A549 (cell line): Measurements from ENCODE around the gene ENTPD7. TPM values are rescaled to one million over a fixed set of nuclear protein-coding genes. Genes with fewer than 3 reads are reported as not detected.

Experiments used
- ATAC-seq, 2 experiments: fragments of 200-7000 bp in 1 of 2; fragments of >200 bp in 1 of 2; cut with Nextera tagmentation in 1 of 2; cut with Tn5 transposase in 1 of 2; 3 replicates each; pipeline versions ENCODE4 v1.8.0 to v1.9.1; 2018 to 2020; ENCODE audit warnings: mild to moderate bottlenecking in 1 of 2, moderate library complexity in 1 of 2
- CTCF ChIA-PET: fragments of 300-600 bp; sonication (Branson Sonifier 250); formaldehyde crosslinking; extraction: SDS; loops from one replicate; lab custom pipeline; 2021; ENCODE audit warnings: antibody characterized with exemption, inconsistent platforms; lab: Yijun Ruan, JAX
- POLR2A ChIA-PET: fragments of 350-600 bp; formaldehyde crosslinking; extraction: SDS; loops from one replicate; lab custom pipeline; 2021; ENCODE audit warnings: antibody characterized with exemption, inconsistent platforms; lab: Yijun Ruan, JAX
- DNase-seq, 2 experiments: peaks; one replicate each; pipeline versions ENCODE4 v3.0.0 to v3.0.0-alpha.2; 2011 to 2016; ENCODE audit warnings: low read depth in 1 of 2, low spot score in 1 of 2
- FAIRE-seq: peaks from 2 replicates; lab custom pipeline; 2011; peaks lifted over from hg19 to GRCh38; lab: Jason Lieb, UNC
- H3K27ac ChIP-seq, 2 experiments: fragments of >200 bp; sonication (Bioruptor Twin); formaldehyde crosslinking; 3 replicates each; pipeline ENCODE4 v1.5.1; 2016 to 2017
- H3K4me1 ChIP-seq: fragments of >200 bp; sonication (Bioruptor Twin); formaldehyde crosslinking; 3 replicates; pipeline ENCODE4 v1.6.1; 2016
- H3K4me2 ChIP-seq: fragments of >200 bp; sonication (Bioruptor Twin); formaldehyde crosslinking; 3 replicates; pipeline ENCODE4 v1.6.1; 2016
- H3K4me3 ChIP-seq: fragments of >200 bp; sonication (Bioruptor Twin); formaldehyde crosslinking; 3 replicates; pipeline ENCODE4 v1.5.1; 2016
- H3K9me3 ChIP-seq: fragments of >200 bp; sonication (Bioruptor Twin); formaldehyde crosslinking; 3 replicates; pipeline ENCODE4 v1.6.1; 2016
- BCL3 ChIP-seq: fragments of >200 bp; sonication (Bioruptor Twin); formaldehyde crosslinking; IDR thresholded peaks from 3 replicates; pipeline ENCODE4 v1.6.1; 2016
- BHLHE40 ChIP-seq: IDR thresholded peaks from 2 replicates; pipeline ENCODE4 v1.6.1; 2012; ENCODE audit warnings: low read depth, low read length, inconsistent platforms
- CBX2 ChIP-seq: fragments of 200-600 bp; sonication (generic); IDR thresholded peaks from 2 replicates; pipeline ENCODE4 v1.6.1; 2016; ENCODE audit warnings: low read depth, mild to moderate bottlenecking, borderline replicate concordance
- CHD2 ChIP-seq: fragments of 150-350 bp; IDR thresholded peaks from 2 replicates; pipeline ENCODE4 v1.6.1; 2014; ENCODE audit warnings: low read length; ENCODE audit not compliant: partially characterized antibody
- CHD4 ChIP-seq: fragments of 200-600 bp; sonication (generic); IDR thresholded peaks from 2 replicates; pipeline ENCODE4 v1.6.1; 2016; ENCODE audit warnings: antibody characterized with exemption, mild to moderate bottlenecking, borderline replicate concordance
- E2F6 ChIP-seq: IDR thresholded peaks from 2 replicates; pipeline ENCODE4 v1.6.1; 2012; ENCODE audit warnings: low read depth, borderline replicate concordance
- ESRRA ChIP-seq: fragments of 150-350 bp; IDR thresholded peaks from 2 replicates; pipeline ENCODE4 v1.6.1; 2014; ENCODE audit warnings: mild to moderate bottlenecking, low read length, borderline replicate concordance
- FOSB ChIP-seq: fragments of 250-450 bp; sonication (Bioruptor Pico); IDR thresholded peaks from 2 replicates; pipeline ENCODE4 v1.5.0; 2020; ENCODE audit warnings: mild to moderate bottlenecking, moderate library complexity
- FOSL2 ChIP-seq, 2 experiments: fragments of 450-650 bp in 1 of 2; fragments of >200 bp in 1 of 2; sonication (Bioruptor Twin) in 1 of 2; formaldehyde crosslinking; IDR thresholded peaks; 2 replicates each; pipeline versions ENCODE4 v1.5.0 to v1.6.1; 2016 to 2020; ENCODE audit warnings: mild to moderate bottlenecking in 1 of 2, moderate library complexity in 1 of 2
- HOXB13 ChIP-seq: fragments of 250-450 bp; sonication (Bioruptor Pico); IDR thresholded peaks from 2 replicates; pipeline ENCODE4 v1.5.0; 2020; ENCODE audit warnings: low read depth, mild to moderate bottlenecking, moderate library complexity
- HOXB5 ChIP-seq: fragments of 250-450 bp; sonication (Bioruptor Pico); IDR thresholded peaks from 2 replicates; pipeline ENCODE4 v1.5.0; 2020; ENCODE audit warnings: mild to moderate bottlenecking, moderate library complexity
- JUNB ChIP-seq: fragments of >200 bp; sonication (Bioruptor Twin); formaldehyde crosslinking; IDR thresholded peaks from 2 replicates; pipeline ENCODE4 v1.6.1; 2016
- KDM1A ChIP-seq: fragments of 200-600 bp; sonication (generic); IDR thresholded peaks from 2 replicates; pipeline ENCODE4 v1.6.1; 2016; ENCODE audit warnings: low read depth, mild to moderate bottlenecking
- NPAS2 ChIP-seq: fragments of 250-450 bp; sonication (Bioruptor Pico); IDR thresholded peaks from 2 replicates; pipeline ENCODE4 v1.8.0; 2022; ENCODE audit warnings: mild to moderate bottlenecking, moderate library complexity, borderline replicate concordance
- NR3C1 ChIP-seq: fragments of >200 bp; sonication (Bioruptor Twin); formaldehyde crosslinking; IDR thresholded peaks from 3 replicates; pipeline ENCODE4 v1.6.1; 2017
- PBX3 ChIP-seq: IDR thresholded peaks from 2 replicates; pipeline ENCODE4 v1.6.1; 2012
- POLR2AphosphoS2 ChIP-seq: conservative IDR thresholded peaks from 2 replicates; pipeline ENCODE4 v1.6.1; 2012; ENCODE audit warnings: low read length, improper control_type of control experiment, inconsistent platforms
- REST ChIP-seq: fragments of 200-600 bp; sonication (generic); IDR thresholded peaks from 2 replicates; pipeline ENCODE4 v1.6.1; 2016; ENCODE audit warnings: antibody characterized with exemption, mild to moderate bottlenecking, moderate library complexity
- RNF2 ChIP-seq: fragments of 200-600 bp; sonication (generic); IDR thresholded peaks from 2 replicates; pipeline ENCODE4 v1.6.1; 2016; ENCODE audit warnings: low read depth, mild to moderate bottlenecking, antibody characterized with exemption, moderate library complexity, borderline replicate concordance
- SMC3 ChIP-seq: fragments of >200 bp; sonication (Bioruptor Twin); formaldehyde crosslinking; IDR thresholded peaks from 3 replicates; pipeline ENCODE4 v1.6.1; 2018; ENCODE audit warnings: inconsistent platforms
- SREBF2 ChIP-seq: fragments of 450-650 bp; IDR thresholded peaks from 2 replicates; pipeline ENCODE4 v1.6.1; 2014; ENCODE audit warnings: mild to moderate bottlenecking, moderate library complexity
- ZNF302 ChIP-seq: fragments of 250-450 bp; sonication (Bioruptor Pico); IDR thresholded peaks from 2 replicates; pipeline ENCODE4 v1.9.0; 2021; ENCODE audit warnings: inconsistent platforms, mild to moderate bottlenecking, moderate library complexity
- WGBS: methylation state at CpG from one replicate; pipeline ENCODE4 v1.1.6; 2017; ENCODE audit errors: missing lambda C conversion rate; 5-methylcytosine and 5-hydroxymethylcytosine counted together
- polyA plus RNA-seq, 4 experiments: library from polyadenylated mRNA; depleted of rRNA in 3 of 4; stranded (reverse); fragments of >200 nt; fragmentation: RNase III in 1 of 4; extraction: RNeasy Plus Mini Kit Qiagen cat#74134 plus additional on column Dnase treatment in 1 of 4; gene quantifications; 2 replicates in 3 of 4; 3 replicates in 1 of 4; pipeline ENCODE4 v1.2.3, GENCODE V29; 2011 to 2017

The ENTPD7 gene
- polyA plus RNA-seq, 2 of the 4 experiments (the other 2 are of a cell fraction) = 6.8 to 10.4 TPM

- TF ChIP-seq REST = no peak
- TF ChIP-seq BHLHE40 = no peak
- no peak for TF ChIP-seq JUNB
- no peak for TF ChIP-seq KDM1A
- no peak for TF ChIP-seq ZNF302 (CRISPR knock-in tag)
- no peak for TF ChIP-seq RNF2
- TF ChIP-seq PBX3 = no peak
Measured at GRCh38 chr10:99612167-99612831, 47.0 kb upstream of the ENTPD7 start (continued).

GRCh38 chr10:99615426-99615825 is 43.9 kb upstream of the ENTPD7 start:
- FAIRE-seq = no peak
- H3K4me3 ChIP-seq = no peak overlapping the region
- no peaks in the 10 kb centered on the region for H3K9me3 ChIP-seq
- no peak for ATAC-seq
- CTCF ChIA-PET = interaction anchor here (0.7 to 18.1 kb wide), 8 partner anchors 8 to 1371 kb away, joined by 3 to 260 read pairs (median 5); partner anchors contain the start of gene GOT1
- peaks cover 22% of the 10 kb centered on the region for H3K4me1 ChIP-seq
- no peak for DNase-seq
- 89% methylated on average over 4 of the region's 4 CpGs for WGBS
- H3K27ac ChIP-seq = no peak overlapping the region
- POLR2A ChIA-PET = no interaction called here
- H3K4me2 ChIP-seq = no peak overlapping the region
- no peak for TF ChIP-seq BCL3
- TF ChIP-seq HOXB13 (CRISPR knock-in tag) = no peak
- TF ChIP-seq FOSL2 (IDR thresholded peaks at IDR 0.05) = no peak
- TF ChIP-seq FOSL2 (CRISPR knock-in tag; IDR thresholded peaks at IDR 0.05) = no peak
- TF ChIP-seq PBX3 = no peak
- no peak for TF ChIP-seq KDM1A
- no peak for TF ChIP-seq CBX2
- TF ChIP-seq SMC3 = no peak
- TF ChIP-seq NR3C1 = no peak
- no peak for TF ChIP-seq POLR2AphosphoS2
- TF ChIP-seq E2F6 = no peak
- TF ChIP-seq HOXB5 = no peak
- no peak for TF ChIP-seq NPAS2 (CRISPR knock-in tag)
- TF ChIP-seq CHD2 = no peak
- TF ChIP-seq FOSB = no peak
- no peak for TF ChIP-seq SREBF2
- TF ChIP-seq RNF2 = no peak
- TF ChIP-seq ESRRA = no peak
- TF ChIP-seq CHD4 = no peak
